Effector memory CD8-positive, alpha-beta T cell (primary cell): Measurements from ENCODE around the gene CEP85L.

Source experiments
- ATAC-seq: fragments of 150-1000 bp; cut with Tn5 transposase; replicated peaks from 2 replicates; pipeline ENCODE4 v1.10.0; 2021; ENCODE audit warnings: mild to moderate bottlenecking, moderate library complexity
- DNase-seq, 3 experiments: peaks; one replicate each; pipeline ENCODE4 v3.0.0; 2021
- H3K27ac Mint-ChIP-seq, 2 donors: one replicate each; pipeline ENCODE4 v1.8.0; 2022; ENCODE audit warnings: mild to moderate bottlenecking in 2 of 2, mixed read lengths in 2 of 2, moderate library complexity in 2 of 2
- H3K27me3 Mint-ChIP-seq, 2 donors: one replicate each; pipeline ENCODE4 v1.8.0; 2022; ENCODE audit warnings: mixed read lengths in 2 of 2
- H3K36me3 Mint-ChIP-seq: one replicate; pipeline ENCODE4 v1.8.0; 2022; ENCODE audit warnings: mild to moderate bottlenecking, moderate library complexity, mixed read lengths; ENCODE audit not compliant: insufficient read depth
- H3K4me1 Mint-ChIP-seq, 2 donors: one replicate each; pipeline ENCODE4 v1.8.0; 2022; ENCODE audit warnings: low read depth in 2 of 2, mixed read lengths in 2 of 2
- H3K4me3 Mint-ChIP-seq, 2 donors: one replicate each; pipeline ENCODE4 v1.8.0; 2022; ENCODE audit warnings: mild to moderate bottlenecking in 2 of 2, mixed read lengths in 2 of 2, moderate library complexity in 2 of 2
- H3K9me3 Mint-ChIP-seq, 2 donors: one replicate each; pipeline ENCODE4 v1.8.0; 2022; ENCODE audit warnings: mixed read lengths in 2 of 2
- total RNA-seq, 9 experiments: gene quantifications; one replicate each; lab custom pipeline; 2026; lab: John Stamatoyannopoulos, UW

The CEP85L gene
- 58.6 to 168 (median 126) reads per million in 9 experiments for total RNA-seq

- Mint-ChIP-seq H3K4me1 (peaks cover 29 to 35% of the 10 kb centered on the region in 2 donors), H3K4me3 (peak within 1 kb of the TSS; percentile 93), H3K36me3 (peaks cover 14% of the 10 kb centered on the region), H3K27ac (peak within 1 kb of the TSS; percentile 87 to 94), H3K9me3 (no peaks in the 10 kb centered on the region), H3K27me3 (no peaks in the 10 kb centered on the region)
- peak; percentile 86 for ATAC-seq
- peak; percentile 78 to 85 (median 83) for DNase-seq
These were observed at the start of gene CEP85L for GRCh38 chr6:118651282-118652050. CEP85L (minus strand) TSS chr6:118651591; CDS start chr6:118651269, 322 bp downstream.

- no peak overlapping the region for H3K27ac Mint-ChIP-seq
- DNase-seq, result no peak
- H3K9me3 Mint-ChIP-seq, result no peaks in the 10 kb centered on the region
- peaks cover 4% of the 10 kb centered on the region for H3K36me3 Mint-ChIP-seq
- H3K27me3 Mint-ChIP-seq, result no peaks in the 10 kb centered on the region
- H3K4me1 Mint-ChIP-seq, result peaks cover 35 to 48% of the 10 kb centered on the region in 2 donors
- no peak overlapping the region for H3K4me3 Mint-ChIP-seq
- ATAC-seq, result no peak
These were observed 49.1 kb upstream of the CEP85L start for GRCh38 chr6:118700531-118700930.

- peak; percentile 49 for ATAC-seq
- no peak overlapping the region for H3K27ac Mint-ChIP-seq
These were observed 46.2 kb upstream of the CEP85L start for GRCh38 chr6:118697554-118697953.

GRCh38 chr6:118696271-118696670 is 44.9 kb upstream of the CEP85L start:
- Mint-ChIP-seq H3K4me1 (peaks cover 35 to 56% of the 10 kb centered on the region in 2 donors), H3K36me3 (peaks cover 4% of the 10 kb centered on the region), H3K9me3 (no peaks in the 10 kb centered on the region), H3K4me3 (no peak overlapping the region), H3K27ac (peak overlapping the region in 1 of 2 donors; percentile 68), H3K27me3 (no peaks in the 10 kb centered on the region)
- no peak for ATAC-seq
- no peak for DNase-seq

More at GRCh38 chr6:118697554-118697953, 46.2 kb upstream of the CEP85L start:
- Mint-ChIP-seq H3K4me1 (peaks cover 36 to 56% of the 10 kb centered on the region in 2 donors), H3K27me3 (no peaks in the 10 kb centered on the region), H3K9me3 (no peaks in the 10 kb centered on the region), H3K36me3 (peaks cover 4% of the 10 kb centered on the region), H3K4me3 (no peak overlapping the region)
- DNase-seq, result no peak

- ATAC-seq (no peak), DNase-seq (no peak)
- H3K4me1 Mint-ChIP-seq, result peaks cover 40 to 58% of the 10 kb centered on the region in 2 donors
- no peaks in the 10 kb centered on the region for H3K9me3 Mint-ChIP-seq
- no peaks in the 10 kb centered on the region for H3K27me3 Mint-ChIP-seq
- peaks cover 11% of the 10 kb centered on the region for H3K36me3 Mint-ChIP-seq
- H3K4me3 Mint-ChIP-seq, result no peak overlapping the region
- H3K27ac Mint-ChIP-seq, result no peak overlapping the region
These were observed 42.2 kb upstream of the CEP85L start for GRCh38 chr6:118693562-118693961.

- Mint-ChIP-seq H3K4me1 (peaks cover 39 to 61% of the 10 kb centered on the region in 2 donors), H3K4me3 (no peak overlapping the region), H3K27ac (no peak overlapping the region), H3K36me3 (peaks cover 6% of the 10 kb centered on the region), H3K27me3 (no peaks in the 10 kb centered on the region), H3K9me3 (no peaks in the 10 kb centered on the region)
- DNase-seq (no peak), ATAC-seq (no peak)
These were observed 34.5 kb upstream of the CEP85L start for GRCh38 chr6:118685823-118686449.

GRCh38 chr6:118683881-118684872 is 32.8 kb upstream of the CEP85L start:
- no peaks in the 10 kb centered on the region for H3K36me3 Mint-ChIP-seq
- H3K4me3 Mint-ChIP-seq, result peak overlapping the region; percentile 51 to 55
- DNase-seq, result no peak
- H3K9me3 Mint-ChIP-seq, result no peaks in the 10 kb centered on the region
- peak overlapping the region; percentile 36 to 91 for H3K27ac Mint-ChIP-seq
- ATAC-seq, result peak; percentile 37
- peaks cover 38 to 62% of the 10 kb centered on the region in 2 donors for H3K4me1 Mint-ChIP-seq
- no peaks in the 10 kb centered on the region for H3K27me3 Mint-ChIP-seq

GRCh38 chr6:118680452-118681095 is 29.2 kb upstream of the CEP85L start:
- H3K27me3 Mint-ChIP-seq, result no peaks in the 10 kb centered on the region
- H3K4me1 Mint-ChIP-seq, result peaks cover 33 to 56% of the 10 kb centered on the region in 2 donors
- no peak for DNase-seq
- peak overlapping the region; percentile 54 to 90 for H3K27ac Mint-ChIP-seq
- peak overlapping the region; percentile 28 to 57 for H3K4me3 Mint-ChIP-seq
- ATAC-seq, result peak; percentile 85
- H3K9me3 Mint-ChIP-seq, result no peaks in the 10 kb centered on the region
- no peaks in the 10 kb centered on the region for H3K36me3 Mint-ChIP-seq

GRCh38 chr6:118679327-118679901 is 28.0 kb upstream of the CEP85L start:
- DNase-seq (no peak), ATAC-seq (no peak)
- Mint-ChIP-seq H3K4me1 (peaks cover 33 to 54% of the 10 kb centered on the region in 2 donors), H3K9me3 (no peaks in the 10 kb centered on the region), H3K36me3 (no peaks in the 10 kb centered on the region), H3K27ac (peak overlapping the region in 1 of 2 donors; percentile 57), H3K4me3 (no peak overlapping the region), H3K27me3 (no peaks in the 10 kb centered on the region)

GRCh38 chr6:118678866-118679265 is 27.5 kb upstream of the CEP85L start:
- ATAC-seq, result no peak

GRCh38 chr6:118677193-118677592 is 25.8 kb upstream of the CEP85L start:
- no peaks in the 10 kb centered on the region for H3K9me3 Mint-ChIP-seq
- H3K27me3 Mint-ChIP-seq, result no peaks in the 10 kb centered on the region
- H3K4me1 Mint-ChIP-seq, result peaks cover 29 to 50% of the 10 kb centered on the region in 2 donors
- H3K4me3 Mint-ChIP-seq, result no peak overlapping the region
- no peak for ATAC-seq
- no peaks in the 10 kb centered on the region for H3K36me3 Mint-ChIP-seq
- peak overlapping the region in 1 of 2 donors; percentile 49 for H3K27ac Mint-ChIP-seq
- DNase-seq, result no peak

More at GRCh38 chr6:118678866-118679265, 27.5 kb upstream of the CEP85L start:
- Mint-ChIP-seq H3K27me3 (no peaks in the 10 kb centered on the region), H3K27ac (peak overlapping the region in 1 of 2 donors; percentile 57), H3K4me1 (peaks cover 28 to 49% of the 10 kb centered on the region in 2 donors), H3K4me3 (no peak overlapping the region), H3K36me3 (no peaks in the 10 kb centered on the region), H3K9me3 (no peaks in the 10 kb centered on the region)
- no peak for DNase-seq

- Mint-ChIP-seq H3K4me1 (peaks cover 23 to 42% of the 10 kb centered on the region in 2 donors), H3K27me3 (no peaks in the 10 kb centered on the region), H3K4me3 (no peak overlapping the region), H3K9me3 (no peaks in the 10 kb centered on the region), H3K27ac (peak overlapping the region in 1 of 2 donors; percentile 30), H3K36me3 (no peaks in the 10 kb centered on the region)
- ATAC-seq (no peak), DNase-seq (no peak)
These were observed 23.8 kb upstream of the CEP85L start for GRCh38 chr6:118675225-118675624.
